Putamen (tissue), 1 donor: Measurements from ENCODE around the gene ZNF384.

Experiments used
- DNase-seq: peaks from one replicate; pipeline ENCODE4 v3.0.0-alpha.2; 2016; ENCODE audit warnings: low spot score

Gene ZNF384

GRCh38 chr12:6699259-6699988 is 10.2 kb upstream of the ZNF384 start:
- DNase-seq, result no peak

- peak; percentile 76 for DNase-seq
Measured at GRCh38 chr12:6698352-6699046, 9.3 kb upstream of the ZNF384 start.

GRCh38 chr12:6697584-6698351 is 8.6 kb upstream of the ZNF384 start:
- no peak for DNase-seq

GRCh38 chr12:6696690-6697583 is 7.8 kb upstream of the ZNF384 start:
- DNase-seq, result no peak

GRCh38 chr12:6695313-6696045 is 6.3 kb upstream of the ZNF384 start:
- DNase-seq, result no peak

GRCh38 chr12:6694701-6695100 is 5.5 kb upstream of the ZNF384 start:
- no peak for DNase-seq

- no peak for DNase-seq
Measured at GRCh38 chr12:6693832-6694355, 4.7 kb upstream of the ZNF384 start.

- DNase-seq, result no peak
Measured at GRCh38 chr12:6692888-6693287, 3.7 kb upstream of the ZNF384 start.

GRCh38 chr12:6691473-6691872 is 2.3 kb upstream of the ZNF384 start:
- DNase-seq, result no peak

- peak; percentile 92 for DNase-seq
Measured at GRCh38 chr12:6688543-6688998, 604 bp downstream of the ZNF384 start.

- no peak for DNase-seq
Measured at GRCh38 chr12:6685814-6686213, 3.4 kb downstream of the ZNF384 start.

- DNase-seq, result no peak
Measured at GRCh38 chr12:6684609-6685008, 4.6 kb downstream of the ZNF384 start.

- DNase-seq, result no peak
Measured at GRCh38 chr12:6676962-6677361, 12.2 kb downstream of the ZNF384 start.

- DNase-seq, result no peak
Measured at GRCh38 chr12:6672143-6672542, 17.0 kb downstream of the ZNF384 start.

GRCh38 chr12:6667559-6668210 is 21.5 kb downstream of the ZNF384 start:
- DNase-seq, result no peak

GRCh38 chr12:6666211-6666610 is 23.0 kb downstream of the ZNF384 start:
- DNase-seq, result no peak

GRCh38 chr12:6664902-6665301 is 24.3 kb downstream of the ZNF384 start:
- no peak for DNase-seq

- DNase-seq, result peak; percentile 100
Measured at GRCh38 chr12:6662906-6663742, 26.1 kb downstream of the ZNF384 start, which contains the start of gene ING4. Gene ING4 (minus strand): TSS chr12:6663119. CDS start chr12:6663101, 18 bp downstream.

- DNase-seq, result no peak
Measured at GRCh38 chr12:6662602-6662905, 26.6 kb downstream of the ZNF384 start.
